Panc1 (cell line): ENCODE results near the gene CDH16. TPM values are rescaled to one million over a fixed set of nuclear protein-coding genes. Genes with fewer than 3 reads are reported as not detected.
A peak's percentile ranks its signal among the peaks of the same experiment; 100 is the strongest.
"Not testable (repeated sequence)": the region's sequence is repeated elsewhere in the genome, so short reads cannot be mapped to it uniquely, and the experiment has no call there.

ENCODE experiments used
- ATAC-seq: fragments of 200-7000 bp; cut with Tn5 transposase; 2 replicates; pipeline ENCODE4 v1.9.1; 2020; ENCODE audit warnings: mild to moderate bottlenecking, moderate library complexity
- BruUV-seq: library from RNA; stranded (reverse); fragments of 400-500 nt; replicated peaks from 2 replicates; lab custom pipeline; 2021; lab: Mats Ljungman, UMichigan
- CTCF ChIA-PET: fragments of 300-600 bp; sonication (Branson Sonifier 250); formaldehyde crosslinking; loops from one replicate; lab custom pipeline; 2022; ENCODE audit warnings: antibody characterized with exemption; lab: Charles Lee
- POLR2A ChIA-PET: fragments of 300-600 bp; sonication (Branson Sonifier 250); formaldehyde crosslinking; loops from one replicate; lab custom pipeline; 2022; ENCODE audit warnings: antibody characterized with exemption; lab: Charles Lee
- DNase-seq: peaks from one replicate; pipeline ENCODE4 v3.0.0-alpha.2; 2010; ENCODE audit warnings: low read depth, low spot score
- H3K27ac ChIP-seq: 2 replicates; pipeline ENCODE4 v1.5.1; 2011; ENCODE audit warnings: mild to moderate bottlenecking, low read length, inconsistent platforms
- H3K27me3 ChIP-seq: fragments of 200-500 bp; sonication (Bioruptor generic); 2 replicates; pipeline ENCODE4 v1.6.0; 2014; ENCODE audit warnings: low read length, inconsistent platforms; ENCODE audit not compliant: control insufficient read depth, insufficient read depth
- H3K36me3 ChIP-seq: fragments of 200-500 bp; sonication (Bioruptor generic); 2 replicates; pipeline ENCODE4 v1.5.1; 2014; ENCODE audit warnings: inconsistent platforms, mild to moderate bottlenecking, low read length, moderate library complexity; ENCODE audit not compliant: control insufficient read depth, insufficient read depth
- H3K4me1 ChIP-seq: 2 replicates; pipeline ENCODE4 v1.5.1; 2011; ENCODE audit warnings: inconsistent platforms, mild to moderate bottlenecking, low read length, moderate library complexity; ENCODE audit not compliant: control insufficient read depth, insufficient read depth
- H3K4me3 ChIP-seq, 2 experiments: 2 replicates each; pipeline ENCODE4 v1.5.1; 2011 to 2012; ENCODE audit warnings: low read depth in 2 of 2, low read length in 2 of 2, mild to moderate bottlenecking in 2 of 2, inconsistent platforms in 1 of 2, moderate library complexity in 1 of 2
- H3K9me3 ChIP-seq: fragments of 200-500 bp; sonication (Bioruptor generic); 2 replicates; pipeline ENCODE4 v1.5.1; 2014; ENCODE audit warnings: low read depth, mild to moderate bottlenecking, inconsistent platforms, low read length, moderate library complexity; ENCODE audit not compliant: control insufficient read depth, insufficient read depth
- POLR2AphosphoS5 ChIP-seq: IDR thresholded peaks from 2 replicates; pipeline ENCODE4 v1.6.1; 2012; ENCODE audit warnings: mild to moderate bottlenecking, low read depth, low read length, moderate library complexity
- REST ChIP-seq, 2 experiments: IDR thresholded peaks; 2 replicates each; pipeline ENCODE4 v1.6.1; 2011 to 2012; ENCODE audit warnings: low read depth in 2 of 2, control low read depth in 1 of 2, low read length in 1 of 2, mild to moderate bottlenecking in 1 of 2, moderate library complexity in 1 of 2; ENCODE audit not compliant: insufficient read depth in 1 of 2
- SIN3A ChIP-seq: IDR thresholded peaks from 2 replicates; pipeline ENCODE4 v1.6.1; 2012; ENCODE audit warnings: low read depth, mild to moderate bottlenecking, low read length, moderate library complexity, borderline replicate concordance; ENCODE audit not compliant: insufficient read depth
- TCF7L2 ChIP-seq: IDR thresholded peaks from 2 replicates; pipeline ENCODE4 v1.6.1; 2011; ENCODE audit warnings: mild to moderate bottlenecking, low read depth, low read length, inconsistent platforms
- in situ Hi-C: cut with HindIII; loops from 2 replicates; pipeline ENCODE4 v1.10.0; 2016; ENCODE audit warnings: low sequenced_read_pairs, low pct_unique_long_range_greater_than_20kb
- intact Hi-C: fragments of 100-400 bp; cut with micrococcal nuclease; formaldehyde crosslinking; loops from one replicate; pipeline ENCODE4 v1.10.0; 2022; ENCODE audit not compliant: unreplicated experiment
- total RNA-seq: library from RNA; stranded (reverse); gene quantifications from one replicate; pipeline ENCODE4 v1.2.1, GENCODE V29; 2021; ENCODE audit not compliant: unreplicated experiment
- TF ChIP-seq, protein P1 (sequence below): fragments of 450-650 bp; IDR thresholded peaks from 2 replicates; pipeline ENCODE4 v1.5.1; 2017; ENCODE audit warnings: mild to moderate bottlenecking

CDH16 gene
- total RNA-seq, 1 experiment from 2014 or later: not detected

GRCh38 chr16:66871840-66872239 is 46.8 kb downstream of the CDH16 start:
- no TSS peak for BruUV-seq
- ChIA-PET POLR2A (no interaction called here), CTCF (interaction anchor here (0.9 kb wide), 1 partner anchor 9 kb away, joined by 3 read pairs; the partner anchor contains the start of gene PDP2)
- ATAC-seq: no peak
- H3K27me3 ChIP-seq: no peaks in the 10 kb centered on the region
- intact Hi-C loops: no loop called here
- no peak for TF ChIP-seq POLR2AphosphoS5
- TF ChIP-seq REST (IDR thresholded peaks at IDR 0.05; ENCODE audit: insufficient read depth in 1 of 2, low read depth in 2 of 2, low read length in 1 of 2): no peak
- TF ChIP-seq SIN3A: no peak
- TF ChIP-seq TCF7L2: no peak
- TF ChIP-seq, protein P1, sequence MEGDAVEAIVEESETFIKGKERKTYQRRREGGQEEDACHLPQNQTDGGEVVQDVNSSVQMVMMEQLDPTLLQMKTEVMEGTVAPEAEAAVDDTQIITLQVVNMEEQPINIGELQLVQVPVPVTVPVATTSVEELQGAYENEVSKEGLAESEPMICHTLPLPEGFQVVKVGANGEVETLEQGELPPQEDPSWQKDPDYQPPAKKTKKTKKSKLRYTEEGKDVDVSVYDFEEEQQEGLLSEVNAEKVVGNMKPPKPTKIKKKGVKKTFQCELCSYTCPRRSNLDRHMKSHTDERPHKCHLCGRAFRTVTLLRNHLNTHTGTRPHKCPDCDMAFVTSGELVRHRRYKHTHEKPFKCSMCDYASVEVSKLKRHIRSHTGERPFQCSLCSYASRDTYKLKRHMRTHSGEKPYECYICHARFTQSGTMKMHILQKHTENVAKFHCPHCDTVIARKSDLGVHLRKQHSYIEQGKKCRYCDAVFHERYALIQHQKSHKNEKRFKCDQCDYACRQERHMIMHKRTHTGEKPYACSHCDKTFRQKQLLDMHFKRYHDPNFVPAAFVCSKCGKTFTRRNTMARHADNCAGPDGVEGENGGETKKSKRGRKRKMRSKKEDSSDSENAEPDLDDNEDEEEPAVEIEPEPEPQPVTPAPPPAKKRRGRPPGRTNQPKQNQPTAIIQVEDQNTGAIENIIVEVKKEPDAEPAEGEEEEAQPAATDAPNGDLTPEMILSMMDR: no peak
- peaks cover 11% of the 10 kb centered on the region for H3K4me1 ChIP-seq
- H3K36me3 ChIP-seq: no peaks in the 10 kb centered on the region
- DNase-seq: no peak
- peak overlapping the region; percentile 34; the same call in 1 of the 2 replicates for H3K27ac ChIP-seq
- H3K4me3 ChIP-seq: no peak overlapping the region
- no peaks in the 10 kb centered on the region for H3K9me3 ChIP-seq
- in situ Hi-C loops: no loop called here

- ATAC-seq, POLR2A ChIA-PET, H3K4me3 ChIP-seq, H3K27ac ChIP-seq, DNase-seq, BruUV-seq, in situ Hi-C loops, intact Hi-C loops, H3K27me3 ChIP-seq, H3K36me3 ChIP-seq, H3K9me3 ChIP-seq: not testable (repeated sequence)
- CTCF ChIA-PET: interaction anchor here (0.9 kb wide), 1 partner anchor 9 kb away, joined by 3 read pairs; the partner anchor contains the start of gene PDP2
- H3K4me1 ChIP-seq: peaks cover 11% of the 10 kb centered on the region
Measured at GRCh38 chr16:66871363-66871762, 47.3 kb downstream of the CDH16 start.

GRCh38 chr16:66869424-66869823 is 49.3 kb downstream of the CDH16 start:
- peaks cover 10% of the 10 kb centered on the region for H3K4me1 ChIP-seq
- TF ChIP-seq, protein P1: no peak
- TF ChIP-seq REST (IDR thresholded peaks at IDR 0.05; ENCODE audit: insufficient read depth in 1 of 2, low read depth in 2 of 2, low read length in 1 of 2): no peak
- no peak for TF ChIP-seq TCF7L2
- no peak for TF ChIP-seq POLR2AphosphoS5
- no peak for TF ChIP-seq SIN3A
- no peak overlapping the region for H3K4me3 ChIP-seq
- H3K27ac ChIP-seq: no peak overlapping the region
- H3K27me3 ChIP-seq: no peaks in the 10 kb centered on the region
- POLR2A ChIA-PET: no interaction called here
- no peaks in the 10 kb centered on the region for H3K9me3 ChIP-seq
- no peaks in the 10 kb centered on the region for H3K36me3 ChIP-seq
- intact Hi-C loops: loop anchor here (5.0 kb wide), 1 partner anchor 37 kb away; the partner anchor contains the start of gene NAE1
- ATAC-seq: no peak
- in situ Hi-C loops: no loop called here
- no peak for DNase-seq
- BruUV-seq: no TSS peak
- CTCF ChIA-PET: no interaction called here
